NCI-H2081 treated with DMSO at 0.1 percent for 48 hours (cell line): ENCODE results near the gene LHPP.

Source experiments
- DNase-seq: peaks from one replicate; lab custom pipeline; 2025; lab: John Stamatoyannopoulos, UW

LHPP gene

DNA sequence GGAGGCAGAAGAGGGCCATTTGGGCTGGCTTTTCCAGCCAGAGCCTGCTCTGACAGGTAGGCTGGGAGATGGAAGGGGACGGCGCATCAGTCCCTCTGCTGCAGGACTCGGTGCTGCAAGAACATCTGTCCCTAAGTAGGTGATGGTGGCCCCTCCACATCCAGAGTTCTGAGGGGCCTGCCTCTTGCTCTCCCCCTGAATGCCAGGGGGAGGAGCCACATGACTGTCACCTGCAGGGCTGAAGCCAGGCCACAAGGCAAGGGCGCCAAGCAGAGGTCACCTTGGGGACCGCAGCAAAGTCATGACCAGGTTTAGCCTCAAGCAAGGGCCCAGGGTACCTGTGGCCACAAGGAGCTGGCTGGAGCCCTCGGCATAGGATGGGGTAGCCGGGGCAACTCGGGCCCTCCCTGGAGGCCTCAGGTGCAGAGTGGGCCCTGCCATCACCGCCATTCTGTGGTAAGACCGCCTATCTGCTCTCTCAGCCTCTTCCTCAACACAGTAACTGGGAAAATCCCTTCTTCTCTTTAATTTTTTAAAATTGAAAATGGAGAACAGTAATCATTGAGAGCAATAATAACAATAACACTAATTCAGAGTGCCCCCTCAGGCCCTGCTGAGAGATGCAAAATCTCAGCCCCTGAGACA lies 183.3 kb downstream of the LHPP start:
- no peak for DNase-seq

DNA sequence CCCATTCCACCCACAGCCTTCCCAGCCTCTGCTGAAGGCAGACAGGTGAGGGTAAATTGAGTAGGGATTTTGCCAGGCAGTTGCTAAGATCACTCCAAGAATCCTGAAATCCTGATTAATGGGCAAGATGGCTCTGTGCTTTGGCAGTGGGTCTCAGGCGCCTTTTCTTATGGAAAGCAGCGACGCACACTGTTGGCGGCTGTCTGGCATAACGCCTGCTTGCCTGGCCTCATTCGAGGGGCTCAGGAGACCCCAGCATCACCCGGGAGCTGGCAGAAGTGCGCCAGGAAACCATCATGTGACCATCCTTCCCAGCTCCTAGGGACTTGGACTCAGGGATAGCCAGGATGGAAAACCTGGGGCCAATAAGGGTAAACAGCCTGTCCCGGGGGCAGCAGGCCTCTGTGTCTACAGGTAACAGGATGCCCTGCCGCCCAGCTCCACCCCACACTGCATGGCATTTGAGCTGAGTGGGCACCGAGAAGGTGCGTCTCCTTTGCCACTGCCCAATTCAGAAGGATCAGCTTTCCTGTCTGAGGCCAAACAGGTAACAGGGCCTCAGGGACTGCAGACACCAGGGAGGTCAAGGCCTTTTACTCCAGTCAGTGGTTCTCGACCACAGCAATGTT lies 184.0 kb downstream of the LHPP start:
- DNase-seq = no peak

DNA sequence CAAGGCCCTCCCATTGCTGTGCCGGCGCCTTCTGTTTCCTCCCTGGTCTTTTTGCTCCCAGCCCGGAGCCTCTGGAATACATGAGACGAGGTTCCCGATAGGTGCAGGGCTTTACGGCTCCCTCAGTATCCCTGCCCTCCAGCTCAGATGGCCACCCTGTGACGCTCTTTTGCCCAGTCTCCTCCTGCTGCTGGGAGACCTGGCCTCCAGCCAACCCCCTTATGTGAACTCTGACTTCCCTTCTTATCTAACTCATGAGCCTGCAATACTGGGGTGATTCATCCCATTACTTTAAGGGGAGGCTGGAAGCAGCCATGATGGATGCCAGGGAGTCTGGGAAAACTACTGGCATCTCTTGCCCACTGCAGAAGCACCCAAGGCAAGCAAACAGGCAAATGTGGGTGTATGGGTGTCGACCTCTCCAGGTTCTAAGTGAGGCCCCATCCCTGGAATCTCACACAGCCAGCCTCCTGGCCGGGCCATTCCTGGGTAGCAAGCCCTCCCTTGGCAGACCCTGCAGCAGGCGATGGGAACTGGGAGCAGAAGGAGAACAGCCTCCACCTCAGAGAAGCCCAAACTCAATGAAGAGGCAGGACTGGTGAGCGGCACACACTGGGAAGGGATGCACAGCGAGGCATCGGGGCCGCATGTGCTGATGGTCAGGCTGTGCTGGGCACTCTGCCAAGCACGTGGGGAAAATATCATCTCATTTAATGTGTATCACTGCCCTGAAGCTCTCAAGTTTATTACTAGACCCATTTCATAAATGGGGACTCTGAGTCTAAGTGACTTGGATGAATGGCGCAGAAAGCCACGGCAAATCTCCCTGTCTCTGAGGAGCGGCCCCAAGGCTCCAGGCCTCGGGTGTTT lies 185.1 kb downstream of the LHPP start:
- no peak for DNase-seq

DNA sequence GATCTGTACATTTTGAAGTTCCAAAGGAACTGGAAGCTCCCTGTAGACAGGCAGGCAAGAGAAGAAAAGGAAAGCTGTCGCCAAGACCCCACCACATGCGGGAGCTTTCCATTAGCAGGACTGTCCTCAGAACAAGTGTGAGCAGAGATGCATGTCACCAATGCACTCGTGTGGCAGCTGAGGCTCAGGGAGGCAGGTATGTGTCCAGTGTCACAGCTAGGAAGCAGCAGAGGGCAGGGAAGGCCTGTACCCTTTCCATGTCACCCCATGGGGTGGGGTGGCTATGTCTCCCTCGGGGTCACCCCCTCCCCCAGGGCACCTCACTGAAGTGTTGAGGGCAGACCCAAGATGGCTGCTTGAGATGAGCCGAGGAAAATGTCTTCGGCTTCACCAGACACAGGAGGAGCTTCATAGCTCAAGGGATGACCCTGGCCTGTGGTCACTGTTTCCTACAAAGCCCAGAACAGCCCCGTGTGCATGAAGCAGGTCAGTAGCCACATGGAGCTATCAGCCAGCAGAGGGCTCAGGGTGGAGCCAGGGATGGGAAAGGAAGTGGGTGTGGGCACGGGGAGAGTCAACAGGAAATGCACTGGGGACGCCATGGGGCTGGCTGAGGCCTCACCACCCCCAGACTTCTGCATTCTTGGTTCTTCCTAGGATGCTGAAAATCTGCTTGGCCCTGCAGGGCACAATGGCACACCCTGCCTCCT lies 186.0 kb downstream of the LHPP start:
- no peak for DNase-seq

DNA sequence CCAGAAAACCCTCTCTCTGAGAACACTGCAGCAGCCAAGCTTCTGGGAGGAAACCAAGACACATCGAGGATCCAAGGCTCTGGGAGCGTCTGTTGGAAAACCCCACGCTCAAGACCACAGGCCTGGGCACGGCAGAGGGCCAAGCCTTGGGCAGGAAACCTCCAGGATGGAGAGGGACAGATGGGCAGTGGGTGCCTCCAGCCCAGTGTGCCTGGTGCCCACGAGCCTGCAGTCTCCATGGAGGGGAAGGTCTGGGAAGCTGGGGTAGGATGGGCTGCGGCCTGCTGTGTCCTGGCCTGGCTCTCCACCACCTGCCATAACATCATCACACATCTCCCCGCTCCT lies 186.5 kb downstream of the LHPP start:
- DNase-seq = no peak

DNA sequence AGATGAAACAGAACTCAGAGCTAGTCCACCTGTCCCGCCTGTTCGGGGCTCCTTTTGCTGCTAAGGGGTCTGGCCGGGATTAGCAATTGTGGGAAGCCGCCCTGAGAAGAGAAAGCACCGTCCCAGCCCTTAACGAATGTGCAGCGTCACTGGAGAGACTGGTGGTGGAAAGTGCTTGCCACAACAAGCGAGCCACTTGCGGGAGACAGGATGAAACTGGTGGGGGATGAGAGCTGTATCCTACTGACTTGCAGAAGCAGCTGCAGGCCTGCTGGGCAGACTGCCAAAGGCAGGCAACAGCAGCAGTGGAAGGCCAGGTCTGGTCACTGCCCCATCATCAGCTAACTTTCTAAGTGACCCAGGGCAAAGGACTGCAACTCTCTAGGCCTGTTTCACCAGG lies 187.1 kb downstream of the LHPP start:
- DNase-seq = peak; percentile 7

DNA sequence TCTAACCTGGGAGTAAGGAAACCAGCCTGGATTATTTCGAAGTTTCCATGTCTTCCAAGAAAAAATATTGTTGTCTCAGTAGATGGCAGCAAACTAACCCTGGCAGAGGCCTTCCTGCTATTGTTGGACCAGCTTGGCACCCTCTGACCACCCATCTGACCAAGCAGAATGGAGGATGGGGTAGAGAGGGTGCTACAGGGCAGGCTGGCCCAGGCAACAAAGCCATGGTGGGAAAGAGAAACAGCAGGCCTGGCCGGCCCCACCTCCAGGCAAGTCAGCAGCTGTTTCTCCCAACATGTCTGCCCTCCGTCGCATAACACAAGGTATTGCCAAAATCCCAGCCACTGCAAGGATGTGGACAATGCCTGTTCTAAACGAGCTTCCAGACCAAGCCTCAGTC lies 187.6 kb downstream of the LHPP start:
- no peak for DNase-seq

DNA sequence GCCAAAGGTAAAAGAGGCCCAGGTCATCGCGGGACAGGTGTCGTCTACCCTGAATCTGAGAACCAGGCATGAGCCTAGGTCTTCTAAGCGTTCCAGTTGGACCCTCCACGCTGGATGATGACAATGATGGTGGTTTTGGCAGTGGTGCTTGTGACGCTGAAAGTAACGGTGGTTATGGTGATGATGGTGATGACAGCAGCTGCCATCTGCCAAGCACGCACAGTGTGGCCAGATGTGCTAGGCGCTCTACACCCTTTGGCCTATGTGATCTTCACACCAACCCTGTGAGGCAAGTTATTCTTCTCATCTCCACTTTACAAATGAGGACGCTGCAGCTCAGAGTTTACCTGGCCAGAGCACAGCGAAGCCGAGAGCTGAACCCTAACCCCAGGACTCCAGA lies 188.6 kb downstream of the LHPP start:
- no peak for DNase-seq

DNA sequence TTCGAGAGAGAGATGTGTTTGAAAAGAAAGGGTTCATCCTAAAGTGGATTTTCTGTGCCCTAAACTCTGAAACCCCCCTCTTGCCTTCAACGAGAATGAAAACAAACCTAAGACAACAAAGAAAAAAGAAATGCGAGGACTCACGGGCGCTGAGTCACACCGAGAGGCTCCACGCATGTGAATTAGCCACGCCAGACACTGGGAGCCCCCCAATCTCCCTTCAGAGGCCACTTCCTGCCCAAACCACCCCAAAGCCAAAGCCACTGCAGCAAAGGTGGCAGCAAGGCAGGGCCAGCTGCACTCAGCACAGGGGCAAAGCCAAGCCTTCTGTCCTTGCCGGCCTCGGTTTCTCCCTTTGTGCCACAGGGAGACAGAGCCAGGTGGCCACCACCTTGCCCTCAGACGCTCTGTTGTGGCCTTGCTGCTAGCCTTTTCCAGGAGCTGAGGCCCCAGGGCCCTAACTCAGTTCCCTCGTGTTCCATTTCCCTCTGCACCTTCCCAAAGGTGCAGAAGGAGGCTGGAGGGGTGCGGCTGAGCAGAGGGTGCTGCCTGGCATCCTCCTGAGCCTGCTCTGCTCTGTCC lies 189.3 kb downstream of the LHPP start:
- DNase-seq = no peak

DNA sequence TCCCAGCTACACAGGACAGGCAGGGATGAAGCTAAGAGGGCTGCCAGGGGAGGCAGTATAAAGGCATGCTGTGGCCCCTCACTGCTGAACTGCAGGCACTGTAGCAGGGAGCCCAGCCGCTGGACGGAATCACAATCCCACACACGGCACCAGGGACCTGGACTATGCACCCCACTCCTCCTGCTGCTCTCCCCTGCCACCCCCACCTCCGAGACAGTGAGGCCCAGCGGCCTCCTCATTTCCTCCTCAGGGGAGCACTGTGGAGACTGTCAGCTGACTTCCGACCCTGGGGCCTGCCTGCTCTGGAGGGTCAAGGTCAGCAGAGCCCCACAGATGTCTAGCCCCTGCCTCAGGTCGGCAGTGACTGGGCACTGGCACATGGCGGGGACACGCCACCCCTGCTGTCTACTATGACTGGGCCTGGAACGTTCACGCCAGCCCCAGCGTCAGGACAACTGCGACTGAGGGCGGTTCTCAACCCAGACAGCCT lies 189.8 kb downstream of the LHPP start:
- no peak for DNase-seq

DNA sequence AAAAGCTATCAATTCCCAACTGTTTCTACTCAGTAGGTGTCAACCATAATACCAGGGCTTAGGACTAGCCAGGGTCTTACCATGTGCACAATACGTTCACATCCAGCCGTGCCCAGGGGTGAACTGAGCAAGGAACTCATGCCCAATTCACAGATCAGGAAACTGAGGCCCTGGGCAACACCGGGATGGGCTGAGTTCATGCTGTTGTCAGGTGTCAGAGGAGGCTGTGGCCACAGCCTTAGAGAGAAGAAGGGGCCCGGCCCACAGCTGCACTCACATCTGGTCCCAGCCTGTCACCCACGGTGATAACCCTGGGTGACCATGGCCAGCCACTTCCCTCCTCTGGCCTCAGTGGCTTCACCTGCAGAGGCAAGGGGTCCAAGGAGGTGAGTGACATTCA lies 190.6 kb downstream of the LHPP start:
- no peak for DNase-seq

DNA sequence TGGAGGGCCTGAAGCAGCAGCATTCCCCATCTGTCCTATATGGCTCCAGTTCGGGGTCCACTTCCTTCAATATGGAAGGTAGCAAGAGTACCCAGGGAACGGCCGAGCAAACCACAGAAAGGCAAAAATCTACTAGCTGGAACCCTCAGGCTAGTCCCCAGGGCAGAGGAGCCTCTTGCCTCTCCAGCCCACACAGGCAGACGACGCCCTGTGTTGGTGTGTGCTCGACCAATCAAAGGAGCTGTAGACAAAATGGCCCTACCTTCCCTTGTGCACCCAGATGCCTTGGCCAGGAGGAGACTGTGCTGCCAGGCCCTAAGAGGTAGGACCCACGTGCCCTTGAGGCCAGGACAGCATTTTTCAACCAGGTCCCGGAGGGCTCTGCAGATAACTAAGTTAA lies 191.1 kb downstream of the LHPP start:
- DNase-seq = no peak

DNA sequence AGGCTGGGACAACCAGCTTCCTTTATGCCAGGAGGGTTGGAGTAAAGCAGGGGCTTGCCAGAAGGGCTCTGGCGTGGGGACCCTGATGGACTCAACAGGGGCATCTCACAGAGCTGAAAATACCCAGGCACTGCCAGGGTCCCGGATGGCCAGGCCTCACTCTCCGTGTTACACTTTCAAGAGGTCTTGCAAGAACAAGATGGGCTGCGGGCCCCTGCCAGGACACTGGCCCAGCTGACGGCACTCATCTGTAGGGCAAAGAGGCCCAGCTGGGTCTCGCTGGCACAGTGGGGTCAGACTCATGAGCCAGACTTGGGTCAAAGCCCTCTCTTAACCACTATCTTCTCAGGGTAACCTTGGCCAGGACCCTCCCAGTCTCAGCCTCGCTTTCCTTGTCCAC lies 191.7 kb downstream of the LHPP start:
- no peak for DNase-seq

DNA sequence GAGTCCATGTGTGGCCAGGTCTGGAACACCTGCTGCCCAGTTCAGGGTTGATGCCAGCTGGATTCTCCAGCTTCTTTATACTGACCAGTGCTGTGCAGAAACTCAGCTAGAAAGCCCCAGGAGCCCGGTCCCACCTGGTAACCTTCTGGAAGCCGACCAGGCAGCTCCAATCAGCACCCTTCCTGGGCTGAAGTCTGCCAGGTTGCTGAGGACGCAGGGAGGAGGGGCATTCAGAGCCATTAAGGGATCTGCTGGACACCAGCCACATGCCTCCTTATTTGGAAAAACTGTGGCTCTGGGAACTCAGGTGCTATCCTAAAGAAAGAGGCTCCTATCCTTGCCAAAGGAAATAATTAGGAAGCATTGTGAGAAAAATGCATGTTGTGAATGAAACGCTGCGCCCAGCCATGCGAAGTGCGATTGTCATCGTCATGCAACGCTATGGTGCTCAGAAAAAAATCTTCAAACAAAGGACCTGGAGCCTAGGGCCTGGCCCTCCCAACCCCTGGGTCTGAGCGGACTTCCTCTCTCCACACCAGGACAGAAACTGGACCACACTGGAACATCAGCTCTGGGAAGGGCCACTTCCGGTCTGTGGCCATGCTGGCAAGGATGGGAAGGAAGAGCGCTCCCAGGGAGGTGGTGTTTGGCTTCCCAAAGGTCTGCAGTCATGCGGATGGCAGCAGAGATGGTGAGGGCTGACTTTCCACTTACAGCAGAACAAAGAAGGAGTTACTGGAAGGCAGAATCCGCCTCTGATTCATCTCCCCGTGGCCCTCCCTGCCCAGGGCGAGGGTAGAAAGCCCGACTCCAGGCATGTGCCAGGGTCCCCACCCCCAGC lies 192.4 kb downstream of the LHPP start:
- peak; percentile 23 for DNase-seq

DNA sequence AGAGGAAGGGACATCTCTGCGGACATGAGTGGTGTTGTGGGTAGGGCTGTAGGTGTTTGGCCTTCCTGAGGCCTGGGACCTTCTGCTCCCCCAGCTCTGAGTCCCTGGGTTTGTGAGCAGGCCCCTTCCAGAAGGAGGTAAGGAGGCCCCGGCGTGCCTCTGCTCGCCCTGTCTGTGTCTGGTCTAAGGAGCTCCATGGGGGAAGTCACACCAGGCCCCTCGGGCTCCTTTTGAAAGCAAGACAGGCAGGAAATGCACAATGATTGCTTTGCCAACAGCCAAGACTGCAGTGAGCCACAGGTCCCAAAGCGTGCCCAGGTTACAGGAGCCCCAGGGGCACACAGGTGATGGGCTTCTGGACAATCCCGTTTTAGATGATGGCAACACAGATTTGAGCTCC lies 193.1 kb downstream of the LHPP start:
- DNase-seq = no peak

DNA sequence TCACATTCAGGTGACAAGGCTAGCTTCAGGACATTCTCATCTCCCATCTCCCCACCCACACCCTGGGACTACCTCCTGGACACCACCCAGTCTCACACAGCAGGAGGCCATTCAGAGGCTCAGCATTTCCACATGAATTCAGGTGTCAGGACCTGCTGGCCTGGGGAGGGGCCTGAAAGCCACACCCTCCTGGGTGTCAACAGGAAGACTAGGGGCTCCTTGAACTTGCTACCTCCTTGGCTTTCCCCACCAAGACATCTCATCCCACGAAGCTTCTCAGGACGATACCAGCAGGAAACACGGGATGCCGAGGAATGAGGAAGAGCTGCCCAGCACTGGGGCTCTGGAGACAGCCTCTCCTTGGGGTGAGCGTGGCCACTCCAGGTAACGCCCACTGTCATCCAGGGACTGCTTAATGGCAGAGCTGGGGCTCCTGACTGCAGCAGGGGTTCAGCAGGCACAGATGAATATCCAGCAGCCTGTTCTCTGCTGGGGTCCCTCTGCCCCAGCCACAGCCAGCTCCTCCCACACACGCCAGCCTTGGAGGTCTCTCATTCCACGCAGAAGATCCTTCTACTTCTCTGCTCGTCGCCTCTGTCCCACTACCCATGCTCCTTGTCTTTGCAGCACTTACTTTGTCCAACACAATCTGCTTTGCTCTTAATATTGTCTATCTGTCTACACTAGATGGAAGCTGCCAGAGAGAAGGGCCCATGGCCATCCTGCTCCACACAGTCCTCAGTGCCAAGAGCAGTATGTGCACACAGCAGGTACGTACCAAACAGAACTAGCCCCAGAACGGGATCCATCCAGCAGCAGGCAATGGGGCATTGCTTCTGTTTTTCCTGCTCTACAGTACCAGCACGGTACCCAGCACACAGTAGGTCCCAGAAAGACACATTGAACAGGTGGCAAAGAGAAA lies 193.8 kb downstream of the LHPP start:
- DNase-seq = no peak

DNA sequence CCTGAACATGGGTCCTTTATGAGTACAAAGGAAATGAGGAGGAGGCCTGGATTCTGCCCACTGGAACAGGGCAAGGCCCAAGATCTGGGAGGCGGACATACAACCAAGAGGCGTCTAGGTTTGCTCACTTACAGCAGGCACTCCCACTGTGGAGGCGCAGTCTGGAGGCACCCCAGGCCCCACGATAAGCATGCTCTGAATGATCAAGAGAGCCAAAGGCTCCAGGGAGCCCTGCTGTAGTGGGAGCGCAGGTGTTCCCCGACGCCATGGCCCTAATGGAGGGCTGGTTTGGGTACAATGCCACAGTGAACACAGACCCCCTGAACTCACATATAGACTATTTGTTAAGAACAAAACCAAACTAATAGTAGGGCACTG lies 194.5 kb downstream of the LHPP start:
- DNase-seq = no peak

DNA sequence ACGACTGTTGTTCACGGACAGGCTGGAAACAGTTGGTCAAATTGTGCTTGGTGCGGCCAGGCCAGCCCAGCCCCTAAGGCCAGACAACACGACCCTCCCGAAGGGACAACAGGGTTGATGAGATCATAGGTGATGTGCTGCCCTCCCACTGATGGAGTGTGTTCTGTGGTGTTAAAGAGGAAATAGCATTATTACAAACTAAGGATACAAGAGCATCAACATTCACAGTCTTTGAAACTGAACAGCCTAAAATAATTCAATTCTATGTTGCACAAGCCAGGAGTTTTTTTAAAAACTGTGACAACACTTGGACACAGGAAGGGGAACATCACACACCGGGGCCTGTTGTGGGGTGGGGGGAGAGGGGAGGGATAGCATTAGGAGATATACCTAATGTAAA lies 194.9 kb downstream of the LHPP start:
- no peak for DNase-seq

DNA sequence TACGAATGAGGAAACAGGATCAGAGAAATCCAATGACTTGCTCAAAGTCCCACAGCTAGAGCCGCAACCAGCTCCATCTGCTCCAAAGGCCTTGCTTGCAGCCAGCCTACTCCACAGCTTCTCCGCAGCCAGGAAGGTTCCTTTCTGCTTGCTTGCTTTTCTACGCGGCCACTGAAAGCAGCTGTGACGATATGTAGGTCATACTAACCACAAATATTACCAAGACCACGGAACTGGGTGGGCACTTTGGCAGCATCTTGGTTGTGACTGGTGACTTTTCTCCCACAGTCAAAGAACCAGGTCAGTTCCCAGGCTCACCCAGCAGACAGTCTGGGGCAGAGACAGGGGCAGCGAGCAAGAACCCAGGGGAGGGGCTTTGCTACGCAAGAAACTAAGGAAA lies 196.2 kb downstream of the LHPP start:
- no peak for DNase-seq

DNA sequence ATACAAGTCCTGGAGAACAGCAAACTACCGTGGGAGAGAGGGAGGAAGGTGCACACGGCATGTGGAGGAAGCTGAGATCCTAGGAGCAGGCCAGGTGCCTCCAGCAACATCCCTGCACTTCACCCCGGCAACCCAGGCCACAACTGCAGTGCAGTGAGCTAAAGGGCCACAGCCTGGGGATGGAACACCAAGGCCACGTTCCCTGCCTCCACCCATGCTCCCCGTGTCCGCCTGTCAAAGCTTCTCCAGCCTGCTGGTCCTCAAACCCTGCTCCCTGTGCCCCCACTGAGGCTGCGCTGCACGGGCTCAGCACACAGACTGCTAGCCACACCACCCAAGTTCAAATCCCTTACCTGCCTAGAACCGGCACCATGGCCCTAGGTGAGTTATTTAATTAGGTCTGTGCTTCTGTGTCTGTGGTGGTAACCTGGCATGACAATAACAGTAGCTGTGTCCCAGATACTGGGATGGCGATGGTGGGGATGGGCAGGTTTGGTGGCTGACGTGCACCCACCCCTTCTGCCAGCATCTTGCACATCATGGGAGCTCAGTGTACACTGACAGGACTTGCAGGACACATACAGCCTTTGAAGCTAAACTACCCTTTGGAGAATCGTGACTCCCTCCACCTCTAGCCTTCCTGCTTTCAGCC lies 197.1 kb downstream of the LHPP start:
- DNase-seq = no peak
